ENCODE results near the gene VEZF1.

The VEZF1 gene

DNA sequence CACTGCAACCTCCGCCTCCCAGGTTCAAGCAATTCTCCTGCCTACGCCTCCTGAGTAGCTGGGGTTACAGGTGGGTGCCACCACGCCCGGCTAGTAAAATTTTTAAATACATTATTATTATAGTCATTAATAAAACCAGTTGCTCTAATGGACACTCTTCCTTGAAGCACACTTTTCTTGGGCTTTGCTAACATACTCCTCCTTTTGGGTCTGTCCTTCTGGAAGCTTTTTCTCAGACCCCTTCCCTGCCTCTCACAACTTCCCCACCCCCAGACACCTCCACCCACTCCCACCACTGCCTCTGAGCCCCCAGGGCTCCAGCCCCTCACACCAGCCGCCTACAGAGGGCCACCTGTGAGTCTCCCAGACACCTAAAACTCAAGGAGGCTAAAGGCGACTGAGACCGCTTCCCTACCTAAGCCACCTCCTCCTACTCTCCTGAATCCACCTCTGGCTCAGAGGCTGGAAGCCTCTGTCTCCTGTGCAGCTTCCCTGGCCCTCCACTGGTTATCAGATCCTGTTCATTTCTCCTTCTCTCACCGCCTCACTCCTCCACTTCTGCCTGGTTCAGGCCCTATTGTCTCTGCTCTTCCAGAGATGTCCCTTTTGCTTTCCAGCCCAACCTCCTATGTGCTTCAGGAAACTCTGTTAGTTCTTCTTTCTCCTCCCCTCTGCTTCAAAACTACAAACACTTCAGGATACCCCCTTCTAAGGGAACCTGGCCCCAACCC lies 30.8 kb downstream of the VEZF1 start:
- DNase-seq (ENCODE audit: low spot score): no peak
- no peak overlapping the region for H3K4me3 Mint-ChIP-seq
- H3K36me3 Mint-ChIP-seq (ENCODE audit: low read depth): no peaks in the 10 kb centered on the region
- H3K27ac Mint-ChIP-seq: no peak overlapping the region
- peaks cover 75% of the 10 kb centered on the region for H3K27me3 Mint-ChIP-seq (ENCODE audit: low read depth)
- peaks cover 21% of the 10 kb centered on the region for H3K4me1 Mint-ChIP-seq (ENCODE audit: low read depth)
- H3K9me3 Mint-ChIP-seq: no peaks in the 10 kb centered on the region

DNA sequence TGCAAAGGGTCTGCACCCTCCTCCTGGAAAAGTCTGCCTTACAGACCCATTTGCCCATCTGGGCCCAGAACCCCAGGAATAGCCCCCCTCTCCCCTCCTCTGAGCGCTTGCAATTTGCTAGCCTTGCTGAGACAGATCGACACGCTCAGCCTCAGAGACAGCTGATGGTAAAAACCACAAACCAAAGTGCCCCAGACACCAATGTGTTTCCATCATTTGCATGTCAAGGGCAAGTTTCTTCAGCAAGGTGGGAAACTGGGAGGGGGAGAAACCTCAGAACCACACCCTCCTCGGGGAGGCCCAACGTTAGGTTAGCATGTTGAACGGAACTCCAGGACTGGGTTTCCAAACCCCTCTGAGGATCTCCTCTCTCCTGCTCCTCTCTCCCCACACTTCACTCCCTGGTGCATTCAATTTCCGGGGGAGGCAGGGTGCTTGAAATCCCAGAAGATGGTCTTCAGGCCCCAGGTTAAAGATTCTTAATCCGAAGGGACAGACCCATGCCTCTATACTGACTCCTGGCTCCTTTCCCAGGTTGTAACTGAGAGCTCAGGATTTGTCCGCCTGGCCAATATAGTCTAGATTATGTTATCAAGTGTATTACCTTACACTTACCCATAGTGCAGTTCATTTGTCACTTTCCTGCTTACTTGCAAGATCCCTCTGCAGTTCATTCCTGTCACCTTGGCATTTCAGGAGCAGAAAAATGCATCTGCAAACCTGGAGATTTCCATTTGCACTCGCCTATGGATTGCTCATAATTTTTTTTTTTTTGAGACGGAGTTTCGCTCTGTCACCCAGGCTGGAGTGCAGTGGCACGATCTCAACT lies 31.5 kb downstream of the VEZF1 start:
- Mint-ChIP-seq H3K4me1 (ENCODE audit: low read depth) (peaks cover 21% of the 10 kb centered on the region), H3K4me3 (peak overlapping the region; percentile 68), H3K27me3 (ENCODE audit: low read depth) (peaks cover 73% of the 10 kb centered on the region), H3K36me3 (ENCODE audit: low read depth) (no peaks in the 10 kb centered on the region), H3K27ac (no peak overlapping the region), H3K9me3 (no peaks in the 10 kb centered on the region)
- DNase-seq (ENCODE audit: low spot score): peak; percentile 24

DNA sequence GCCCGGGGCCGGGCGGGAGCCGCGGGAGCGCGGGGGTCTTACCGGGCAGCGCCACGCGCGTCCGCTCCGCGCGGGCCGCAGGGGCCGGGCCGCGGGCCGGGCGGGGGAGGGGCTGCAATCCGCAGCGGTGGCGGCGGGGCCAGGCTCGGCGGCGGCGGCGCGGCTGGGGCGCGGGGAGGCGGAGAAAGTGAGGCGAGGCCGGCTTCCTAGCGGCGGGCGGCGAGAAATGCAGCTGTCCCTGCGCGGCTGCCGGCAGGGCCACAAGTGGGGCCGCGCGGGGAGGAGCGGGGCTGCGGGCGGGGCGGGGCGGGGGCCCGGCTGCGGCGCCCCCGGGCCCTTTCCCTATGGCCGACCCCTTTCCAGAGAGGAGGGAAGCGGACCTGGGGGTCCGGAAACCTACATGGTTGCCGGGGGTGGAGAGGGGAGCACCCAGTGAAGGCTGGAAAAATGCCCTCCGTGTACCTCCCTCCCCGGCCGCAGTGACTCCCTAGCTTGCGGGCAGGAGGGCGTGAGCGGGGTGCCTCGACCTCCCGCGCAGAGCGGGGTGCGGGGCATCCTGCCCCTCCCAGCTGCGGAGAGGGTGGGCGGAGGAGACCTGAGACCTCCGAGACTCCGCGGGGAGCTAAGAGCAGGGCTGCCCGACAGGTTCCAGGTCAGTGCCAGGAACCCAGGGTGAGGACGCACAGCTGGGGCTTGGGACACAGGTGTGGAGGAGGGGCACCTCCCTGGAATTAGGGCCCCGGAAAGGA lies 32.7 kb downstream of the VEZF1 start, which contains the start of gene CUEDC1:
Gene CUEDC1, minus strand, starts transcription at position 230 of the 749 bp plus-strand sequence. CDS start 69,848 bp downstream, outside the sequence.
- no peak within 1 kb of the TSS for H3K27ac Mint-ChIP-seq
- DNase-seq (ENCODE audit: low spot score): peak; percentile 62
- H3K4me1 Mint-ChIP-seq (ENCODE audit: low read depth): peaks cover 27% of the 10 kb centered on the region
- no peaks in the 10 kb centered on the region for H3K36me3 Mint-ChIP-seq (ENCODE audit: low read depth)
- H3K4me3 Mint-ChIP-seq: peak within 1 kb of the TSS; percentile 68
- no peaks in the 10 kb centered on the region for H3K9me3 Mint-ChIP-seq
- peaks cover 70% of the 10 kb centered on the region for H3K27me3 Mint-ChIP-seq (ENCODE audit: low read depth)

DNA sequence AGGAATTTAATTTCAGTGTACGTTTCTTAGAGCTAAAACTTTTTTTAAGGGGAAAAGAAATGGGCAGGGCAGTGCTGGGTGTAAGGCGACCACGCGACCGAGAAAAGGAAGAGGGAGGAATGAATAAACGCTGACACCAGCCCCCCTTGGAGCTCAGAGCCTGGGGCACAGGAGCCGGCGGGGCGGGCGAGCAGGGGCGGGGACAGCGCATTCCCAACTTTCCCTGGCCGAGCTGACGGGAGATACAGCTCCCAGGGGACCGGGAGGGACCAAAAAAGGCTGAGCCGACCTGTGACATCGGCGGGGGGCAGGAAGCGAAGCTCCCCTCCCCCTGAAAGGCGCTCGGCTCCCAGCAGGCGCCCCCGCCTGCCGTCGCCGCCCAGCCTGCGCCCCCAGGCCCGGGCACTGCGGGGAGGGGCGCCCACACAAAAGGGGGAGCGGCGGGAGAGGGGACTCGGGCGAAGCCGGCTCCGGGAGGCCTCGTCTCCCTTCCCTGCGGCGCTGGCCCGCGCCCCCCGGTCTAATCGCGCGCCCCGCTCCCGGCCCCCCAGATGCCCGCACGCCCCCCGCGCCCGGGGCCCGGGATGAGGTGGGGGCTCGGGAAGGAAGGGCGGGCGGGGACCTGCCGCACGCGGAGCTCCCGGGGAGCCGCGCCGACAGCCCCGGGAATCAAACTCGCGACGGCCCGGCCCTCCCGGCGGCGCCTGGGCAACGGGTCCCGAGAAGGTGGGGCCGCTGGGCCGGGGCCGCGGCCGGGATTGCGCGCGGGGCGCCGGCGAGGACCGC lies 33.5 kb downstream of the VEZF1 start:
- no peaks in the 10 kb centered on the region for H3K36me3 Mint-ChIP-seq (ENCODE audit: low read depth)
- H3K9me3 Mint-ChIP-seq: no peaks in the 10 kb centered on the region
- H3K4me1 Mint-ChIP-seq (ENCODE audit: low read depth): peaks cover 33% of the 10 kb centered on the region
- DNase-seq (ENCODE audit: low spot score): no peak
- peak overlapping the region; percentile 65 for H3K4me3 Mint-ChIP-seq
- peaks cover 63% of the 10 kb centered on the region for H3K27me3 Mint-ChIP-seq (ENCODE audit: low read depth)
- no peak overlapping the region for H3K27ac Mint-ChIP-seq

DNA sequence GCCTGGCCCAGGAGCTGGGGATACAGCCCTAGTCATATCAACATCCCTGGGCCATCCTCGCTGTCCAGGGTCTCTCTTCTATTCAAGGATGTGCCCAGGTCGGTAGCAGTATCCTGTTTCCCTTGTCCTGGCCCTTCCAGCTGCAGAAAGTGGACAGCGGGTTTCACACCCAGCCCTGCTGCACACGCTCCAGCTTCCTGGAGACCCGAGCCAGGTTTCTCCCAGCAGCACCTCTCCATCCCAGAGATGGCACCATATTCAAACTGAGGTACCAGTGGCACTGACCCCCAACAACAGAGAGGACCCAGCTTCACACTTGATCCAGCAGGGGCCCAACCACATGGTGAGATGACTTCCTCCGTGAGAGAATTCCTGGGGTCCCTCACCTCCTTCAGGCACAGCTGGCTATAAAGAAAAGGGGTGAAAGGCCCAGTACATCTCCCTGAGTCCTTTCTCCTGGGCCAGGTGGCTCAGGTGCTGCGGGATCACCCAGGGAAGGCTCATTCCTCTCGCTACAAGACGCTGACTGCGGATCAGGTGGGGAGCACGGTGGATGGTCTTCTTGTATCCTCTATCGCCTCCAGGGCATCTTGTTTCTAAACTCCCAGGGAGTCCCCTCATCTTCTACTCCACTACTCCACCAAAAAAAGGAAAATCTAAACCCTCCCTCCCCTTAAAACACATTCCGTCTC lies 34.2 kb downstream of the VEZF1 start:
- H3K4me1 Mint-ChIP-seq (ENCODE audit: low read depth): peaks cover 39% of the 10 kb centered on the region
- peak overlapping the region; percentile 65 for H3K4me3 Mint-ChIP-seq
- H3K9me3 Mint-ChIP-seq: no peaks in the 10 kb centered on the region
- no peaks in the 10 kb centered on the region for H3K36me3 Mint-ChIP-seq (ENCODE audit: low read depth)
- no peak overlapping the region for H3K27ac Mint-ChIP-seq
- peaks cover 56% of the 10 kb centered on the region for H3K27me3 Mint-ChIP-seq (ENCODE audit: low read depth)
- no peak for DNase-seq (ENCODE audit: low spot score)

DNA sequence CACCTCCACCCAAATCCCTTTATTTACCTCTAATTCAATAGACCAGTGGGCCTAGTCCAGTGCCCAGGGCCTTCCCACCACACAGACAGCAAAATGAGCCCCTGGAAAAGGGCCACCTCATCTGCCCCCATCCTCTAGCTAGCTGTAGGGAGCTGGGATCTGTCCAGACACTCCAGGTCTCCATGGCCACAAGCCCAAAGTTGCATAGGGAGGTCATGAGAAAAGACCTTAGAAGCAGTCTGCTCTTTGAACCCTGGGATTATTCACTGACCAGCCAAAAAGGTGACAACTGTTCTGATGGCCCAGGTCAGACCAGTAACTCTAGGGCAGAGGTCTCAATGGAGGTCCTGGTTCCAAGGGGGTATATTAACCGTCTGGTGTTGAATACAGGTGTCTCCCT lies 34.8 kb downstream of the VEZF1 start:
- DNase-seq (ENCODE audit: low spot score): no peak
- Mint-ChIP-seq H3K4me1 (ENCODE audit: low read depth) (peaks cover 44% of the 10 kb centered on the region), H3K27ac (no peak overlapping the region), H3K36me3 (ENCODE audit: low read depth) (no peaks in the 10 kb centered on the region), H3K27me3 (ENCODE audit: low read depth) (peaks cover 57% of the 10 kb centered on the region), H3K9me3 (no peaks in the 10 kb centered on the region), H3K4me3 (no peak overlapping the region)

DNA sequence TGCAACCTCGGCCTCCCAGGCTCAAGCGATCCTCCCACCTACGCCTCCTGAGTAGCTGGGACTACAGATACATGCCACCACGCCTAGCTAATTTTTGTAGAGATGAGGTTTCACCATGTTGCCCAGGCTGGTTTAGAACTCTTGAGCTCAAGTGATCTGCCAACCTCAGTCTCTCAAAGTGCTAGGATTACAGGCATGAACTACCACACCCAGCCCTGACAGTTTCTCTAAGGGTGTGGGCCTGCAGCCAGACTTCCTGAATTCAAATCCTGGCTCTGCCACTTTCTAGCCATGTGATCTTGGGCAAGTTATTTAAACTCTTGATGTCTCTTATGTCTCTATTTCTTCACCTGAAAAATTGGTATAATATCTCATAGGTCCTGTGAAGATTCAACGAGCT lies 38.4 kb downstream of the VEZF1 start:
- peaks cover 60% of the 10 kb centered on the region for H3K27me3 Mint-ChIP-seq (ENCODE audit: low read depth)
- no peak overlapping the region for H3K27ac Mint-ChIP-seq
- DNase-seq (ENCODE audit: low spot score): no peak
- H3K9me3 Mint-ChIP-seq: no peaks in the 10 kb centered on the region
- H3K36me3 Mint-ChIP-seq (ENCODE audit: low read depth): no peaks in the 10 kb centered on the region
- no peak overlapping the region for H3K4me3 Mint-ChIP-seq
- H3K4me1 Mint-ChIP-seq (ENCODE audit: low read depth): peaks cover 36% of the 10 kb centered on the region

DNA sequence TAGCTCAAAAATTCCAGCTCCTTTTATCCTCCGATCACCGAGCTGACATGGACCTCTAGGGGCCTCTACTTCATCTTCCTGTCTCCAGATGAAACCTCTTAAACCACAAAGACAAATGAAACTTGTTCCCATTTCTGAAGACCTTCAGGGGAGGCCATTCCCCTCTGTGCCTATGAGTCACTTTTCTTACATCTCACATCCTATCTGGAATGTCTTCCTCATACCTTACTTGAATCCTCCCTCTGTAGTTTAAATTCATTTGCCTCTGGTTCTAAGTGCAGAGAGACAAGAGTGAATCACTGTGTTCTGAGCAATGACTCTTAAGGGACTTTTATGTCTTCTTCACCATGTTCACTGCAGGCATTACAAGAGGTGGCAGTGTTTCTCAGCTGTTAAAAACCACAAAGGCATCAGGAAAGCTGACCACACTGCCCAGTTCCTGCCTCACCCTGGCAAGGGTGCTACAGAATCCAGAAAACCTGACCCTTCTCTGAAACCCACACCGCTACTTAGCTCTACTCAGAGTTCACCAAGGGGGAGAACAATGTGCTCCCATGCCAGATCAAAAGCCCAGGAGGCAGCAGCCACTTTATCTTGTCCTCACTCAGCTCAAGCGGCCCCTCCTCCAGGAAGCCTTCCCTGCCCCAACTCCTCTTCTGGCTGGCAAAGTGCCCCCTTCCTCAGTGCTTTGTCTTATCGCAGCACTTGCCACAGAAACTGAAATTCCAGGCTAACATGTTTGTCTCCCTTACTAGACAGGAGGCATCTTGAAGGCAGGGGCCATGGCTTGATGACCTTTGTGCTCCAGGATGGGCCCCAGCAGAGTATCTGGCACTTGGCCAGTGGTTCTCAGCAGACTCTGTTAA lies 39.3 kb downstream of the VEZF1 start:
- Mint-ChIP-seq H3K27ac (no peak overlapping the region), H3K4me1 (ENCODE audit: low read depth) (peaks cover 33% of the 10 kb centered on the region), H3K9me3 (no peaks in the 10 kb centered on the region), H3K4me3 (no peak overlapping the region), H3K36me3 (ENCODE audit: low read depth) (no peaks in the 10 kb centered on the region), H3K27me3 (ENCODE audit: low read depth) (peaks cover 60% of the 10 kb centered on the region)
- peak; percentile 14 for DNase-seq (ENCODE audit: low spot score)

DNA sequence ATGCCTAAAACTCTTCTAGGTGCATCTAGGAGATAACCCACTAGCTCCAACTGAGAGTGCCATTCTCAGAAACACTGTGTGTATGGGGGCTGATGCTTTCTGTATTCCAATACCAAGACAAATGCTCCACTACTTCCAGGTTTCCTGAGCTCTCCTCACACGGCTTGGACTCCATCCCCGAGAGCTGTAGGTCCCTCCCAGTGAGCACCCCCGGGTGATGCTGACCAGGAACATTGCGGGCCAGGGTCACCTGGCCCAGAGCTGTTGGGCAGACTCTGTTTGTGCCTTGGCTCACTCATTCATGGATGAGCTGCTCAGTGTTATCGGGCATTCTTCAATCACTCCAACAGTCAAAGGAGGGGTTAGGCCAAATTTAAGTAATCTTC lies 39.9 kb downstream of the VEZF1 start:
- Mint-ChIP-seq H3K9me3 (no peaks in the 10 kb centered on the region), H3K4me1 (ENCODE audit: low read depth) (peaks cover 33% of the 10 kb centered on the region), H3K4me3 (no peak overlapping the region), H3K27me3 (ENCODE audit: low read depth) (peaks cover 60% of the 10 kb centered on the region), H3K36me3 (ENCODE audit: low read depth) (no peaks in the 10 kb centered on the region), H3K27ac (no peak overlapping the region)
- DNase-seq (ENCODE audit: low spot score): no peak

DNA sequence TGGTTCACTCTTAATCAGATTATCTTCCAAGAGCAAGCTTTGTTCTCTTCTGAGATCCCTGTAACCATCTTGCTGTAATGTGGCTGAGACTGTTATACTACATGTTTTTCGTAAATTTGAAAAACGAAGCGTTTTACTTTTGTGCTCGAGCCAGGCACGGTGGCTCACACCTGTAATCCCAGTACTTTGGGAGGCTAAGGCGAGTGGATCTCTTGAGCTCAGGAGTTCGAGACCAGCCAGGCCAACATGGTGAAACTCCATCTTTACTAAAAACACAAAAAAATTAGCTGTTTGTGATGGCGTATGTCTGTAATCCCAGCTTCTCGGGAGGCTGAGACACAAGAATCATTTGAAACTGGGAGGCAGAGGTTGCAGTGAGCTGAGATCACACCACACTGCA lies 40.7 kb downstream of the VEZF1 start:
- H3K27ac Mint-ChIP-seq: no peak overlapping the region
- no peak for DNase-seq (ENCODE audit: low spot score)
- H3K9me3 Mint-ChIP-seq: no peaks in the 10 kb centered on the region
- H3K4me3 Mint-ChIP-seq: peak overlapping the region; percentile 75
- no peaks in the 10 kb centered on the region for H3K36me3 Mint-ChIP-seq (ENCODE audit: low read depth)
- peaks cover 55% of the 10 kb centered on the region for H3K27me3 Mint-ChIP-seq (ENCODE audit: low read depth)
- peaks cover 31% of the 10 kb centered on the region for H3K4me1 Mint-ChIP-seq (ENCODE audit: low read depth)

DNA sequence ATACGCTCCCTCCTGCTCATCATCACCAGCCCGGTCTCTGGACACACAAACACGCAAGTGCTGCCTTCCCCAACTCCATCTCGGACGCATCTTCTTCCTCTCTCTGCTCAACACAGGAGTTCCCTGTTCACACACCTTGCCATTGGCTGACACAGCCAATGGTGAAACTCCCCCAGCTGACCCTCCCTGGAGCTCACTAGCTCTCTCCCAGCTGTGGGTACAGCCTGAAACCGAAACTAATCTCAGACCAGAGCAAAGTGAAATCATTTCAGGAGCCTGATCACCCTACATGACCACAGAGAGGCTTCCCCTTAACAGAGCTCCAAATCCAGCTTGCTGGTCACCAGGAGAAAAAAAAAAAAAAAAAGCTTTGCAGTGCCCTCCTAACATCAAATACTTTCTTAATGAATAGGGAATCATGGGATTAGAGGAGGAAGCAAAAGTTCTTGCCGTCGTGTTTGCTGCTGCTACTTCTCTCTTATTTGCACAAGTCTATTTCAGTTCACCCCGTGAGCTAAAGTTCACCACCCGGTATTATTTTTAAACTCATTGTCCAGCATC lies 41.2 kb downstream of the VEZF1 start:
- peaks cover 31% of the 10 kb centered on the region for H3K4me1 Mint-ChIP-seq (ENCODE audit: low read depth)
- H3K4me3 Mint-ChIP-seq: peak overlapping the region; percentile 75
- H3K27me3 Mint-ChIP-seq (ENCODE audit: low read depth): peaks cover 53% of the 10 kb centered on the region
- no peaks in the 10 kb centered on the region for H3K9me3 Mint-ChIP-seq
- H3K27ac Mint-ChIP-seq: no peak overlapping the region
- no peaks in the 10 kb centered on the region for H3K36me3 Mint-ChIP-seq (ENCODE audit: low read depth)
- peak; percentile 32 for DNase-seq (ENCODE audit: low spot score)

Measured in T-helper 2 cell treated with Interferon-gamma antibody and Interleukin-4, amounts not matched to agents 5 μg/mL and 100 μg/mL, for 36 hours (primary cell).